ENCODE data around the gene ARL4A. TPM values are rescaled to one million over a fixed set of nuclear protein-coding genes. Genes with fewer than 3 reads are reported as not detected.

The ARL4A gene
- total RNA-seq: 635 and 716 TPM in 2 replicates

DNA sequence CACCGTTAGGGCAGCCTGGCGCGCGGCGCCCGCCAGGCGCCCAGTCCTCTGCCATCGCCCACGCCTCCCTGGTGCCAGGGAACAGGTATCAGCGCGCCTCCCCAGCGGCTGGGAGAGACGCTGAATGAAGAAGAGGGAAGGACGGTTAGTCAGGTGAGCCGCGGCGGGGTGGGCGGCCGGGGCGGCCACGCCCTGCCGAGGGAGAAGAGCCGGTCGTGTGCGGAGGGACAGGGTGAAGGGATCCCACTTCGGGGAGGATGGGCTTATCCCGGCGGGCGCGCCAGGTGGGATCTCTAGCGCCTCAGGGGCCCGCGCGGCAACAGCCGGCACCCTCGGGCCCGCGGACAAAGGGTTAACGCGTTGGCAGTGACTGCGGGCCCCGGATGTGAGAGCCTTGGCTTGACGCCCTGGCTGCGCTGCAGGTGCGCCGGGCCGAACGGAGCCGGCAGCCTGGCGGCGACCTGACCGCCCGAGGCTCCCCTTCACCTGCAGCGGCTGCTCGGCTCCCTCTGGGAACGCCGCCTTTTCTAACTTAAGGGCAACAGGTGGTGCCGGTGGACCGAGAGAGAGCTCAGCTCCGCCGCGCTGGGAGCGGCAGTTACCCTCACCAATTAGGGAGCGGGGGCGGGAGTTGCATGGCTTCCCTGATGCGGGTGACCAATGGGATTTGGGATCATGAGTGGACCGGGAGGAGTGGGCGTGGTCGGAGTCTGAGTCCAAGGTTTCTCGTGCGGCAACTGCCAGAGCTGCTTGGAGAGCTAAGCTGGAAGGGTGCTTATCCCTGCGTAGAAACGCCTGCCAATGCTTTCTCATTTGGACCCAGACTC is at the start of gene ARL4A:
Gene ARL4A (plus strand): TSS at position 743 of the 827 bp plus-strand sequence. CDS start 622 bp downstream, outside the sequence.

Other genes with a start within 250 kb of the ARL4A start
- gene SCIN, start 116.9 kb upstream of the ARL4A start, total RNA-seq: 0.11 and 0.17 TPM in 2 replicates